IMR-90 (cell line): Measurements from ENCODE around the gene PLA2G4B.

Experiments used
- BHLHE40 ChIP-seq: fragments of 150-350 bp; IDR thresholded peaks from 2 replicates; pipeline ENCODE4 v1.6.1; 2016; ENCODE audit warnings: mild to moderate bottlenecking, low read depth, low read length
- CEBPB ChIP-seq: IDR thresholded peaks from 2 replicates; pipeline ENCODE4 v1.6.1; 2012; ENCODE audit warnings: low read depth, low read length, improper control_type of control experiment
- CHD1 ChIP-seq: IDR thresholded peaks from 2 replicates; pipeline ENCODE4 v1.6.1; 2012; ENCODE audit warnings: low read depth, low read length, improper control_type of control experiment
- CTCF ChIP-seq: conservative IDR thresholded peaks from 2 replicates; pipeline ENCODE4 v1.5.1; 2012; ENCODE audit warnings: mild to moderate bottlenecking, low read depth, low read length, improper control_type of control experiment
- ELK1 ChIP-seq: fragments of 150-350 bp; IDR thresholded peaks from 2 replicates; pipeline ENCODE4 v1.6.1; 2016; ENCODE audit warnings: low read depth, mild to moderate bottlenecking, low read length, moderate library complexity, borderline replicate concordance
- FOS ChIP-seq: fragments of 150-350 bp; IDR thresholded peaks from 2 replicates; pipeline ENCODE4 v1.6.1; 2016; ENCODE audit warnings: low read depth, low read length
- MAFK ChIP-seq: IDR thresholded peaks from 2 replicates; pipeline ENCODE4 v1.6.1; 2012; ENCODE audit warnings: low read depth, low read length, improper control_type of control experiment
- MXI1 ChIP-seq: IDR thresholded peaks from 2 replicates; pipeline ENCODE4 v1.6.1; 2012; ENCODE audit warnings: low read depth, mild to moderate bottlenecking, low read length, moderate library complexity, borderline replicate concordance
- POLR2A ChIP-seq: IDR thresholded peaks from 2 replicates; pipeline ENCODE4 v1.6.1; 2012; ENCODE audit warnings: mild to moderate bottlenecking, low read depth, low read length
- RAD21 ChIP-seq: IDR thresholded peaks from 2 replicates; pipeline ENCODE4 v1.6.1; 2012; ENCODE audit warnings: low read length, improper control_type of control experiment
- RCOR1 ChIP-seq: IDR thresholded peaks from 2 replicates; pipeline ENCODE4 v1.6.1; 2012; ENCODE audit warnings: mild to moderate bottlenecking, low read length, improper control_type of control experiment; ENCODE audit not compliant: insufficient replicate concordance
- RFX5 ChIP-seq: IDR thresholded peaks from 2 replicates; pipeline ENCODE4 v1.8.0; 2012; ENCODE audit warnings: low read depth, mild to moderate bottlenecking, low read length, moderate library complexity
- SMC3 ChIP-seq: fragments of 150-350 bp; IDR thresholded peaks from 2 replicates; pipeline ENCODE4 v1.6.1; 2016; ENCODE audit warnings: low read depth, mild to moderate bottlenecking, antibody characterized with exemption, low read length, moderate library complexity
- USF2 ChIP-seq: fragments of 150-350 bp; IDR thresholded peaks from 2 replicates; pipeline ENCODE4 v1.6.1; 2017; ENCODE audit warnings: mild to moderate bottlenecking, antibody characterized with exemption, low read length, low read depth

- no peak for TF ChIP-seq CTCF
- TF ChIP-seq FOS, result no peak
- no peak for TF ChIP-seq RFX5
- TF ChIP-seq POLR2A, result no peak
- no peak for TF ChIP-seq SMC3
- no peak for TF ChIP-seq MXI1
- no peak for TF ChIP-seq CEBPB
- no peak for TF ChIP-seq MAFK
- no peak for TF ChIP-seq ELK1
- TF ChIP-seq CHD1, result no peak
- TF ChIP-seq RAD21, result no peak
- no peak for TF ChIP-seq USF2
- no peak for TF ChIP-seq RCOR1
- no peak for TF ChIP-seq BHLHE40
These were observed 57.9 kb downstream of the PLA2G4B start for GRCh38 chr15:41896566-41896965.
